Measurements from ENCODE around the gene SLC8A1.

DNA sequence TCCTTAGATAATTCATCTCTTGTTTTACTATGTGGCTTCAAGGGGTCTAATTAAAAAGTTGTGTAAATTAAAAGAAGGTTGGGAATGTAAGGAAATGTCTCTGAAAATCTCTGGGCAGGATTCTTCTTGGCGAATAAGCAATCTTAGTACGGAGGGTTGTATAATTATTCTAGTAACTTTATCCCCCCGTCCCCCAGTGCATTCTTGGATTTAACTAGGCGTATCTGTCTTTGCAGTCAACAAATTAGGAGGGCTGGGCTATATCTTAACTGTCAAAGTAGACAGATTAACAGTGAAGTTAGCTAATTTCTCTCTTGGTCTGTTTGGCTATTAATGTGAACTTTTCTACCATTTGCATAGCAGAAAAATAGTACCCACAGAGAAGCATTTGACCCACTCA lies 343.0 kb downstream of the SLC8A1 start:
- TF ChIP-seq ISL1 (CRISPR knock-in tag; IDR thresholded peaks at IDR 0.05) (no peak), ZFP3 (CRISPR knock-in tag; IDR thresholded peaks at IDR 0.05) (no peak), SNAI2 (CRISPR knock-in tag; IDR thresholded peaks at IDR 0.05) (no peak), TCF4 (CRISPR knock-in tag; IDR thresholded peaks at IDR 0.05; ENCODE audit: borderline replicate concordance) (no peak), TOX (CRISPR knock-in tag; IDR thresholded peaks at IDR 0.05; ENCODE audit: borderline replicate concordance) (no peak), ZC3H10 (CRISPR knock-in tag; IDR thresholded peaks at IDR 0.05) (no peak)
- TF ChIP-seq, protein P1, sequence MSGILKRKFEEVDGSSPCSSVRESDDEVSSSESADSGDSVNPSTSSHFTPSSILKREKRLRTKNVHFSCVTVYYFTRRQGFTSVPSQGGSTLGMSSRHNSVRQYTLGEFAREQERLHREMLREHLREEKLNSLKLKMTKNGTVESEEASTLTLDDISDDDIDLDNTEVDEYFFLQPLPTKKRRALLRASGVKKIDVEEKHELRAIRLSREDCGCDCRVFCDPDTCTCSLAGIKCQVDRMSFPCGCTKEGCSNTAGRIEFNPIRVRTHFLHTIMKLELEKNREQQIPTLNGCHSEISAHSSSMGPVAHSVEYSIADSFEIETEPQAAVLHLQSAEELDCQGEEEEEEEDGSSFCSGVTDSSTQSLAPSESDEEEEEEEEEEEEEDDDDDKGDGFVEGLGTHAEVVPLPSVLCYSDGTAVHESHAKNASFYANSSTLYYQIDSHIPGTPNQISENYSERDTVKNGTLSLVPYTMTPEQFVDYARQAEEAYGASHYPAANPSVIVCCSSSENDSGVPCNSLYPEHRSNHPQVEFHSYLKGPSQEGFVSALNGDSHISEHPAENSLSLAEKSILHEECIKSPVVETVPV (CRISPR knock-in tag; IDR thresholded peaks at IDR 0.05): no peak
- TF ChIP-seq, protein P2, sequence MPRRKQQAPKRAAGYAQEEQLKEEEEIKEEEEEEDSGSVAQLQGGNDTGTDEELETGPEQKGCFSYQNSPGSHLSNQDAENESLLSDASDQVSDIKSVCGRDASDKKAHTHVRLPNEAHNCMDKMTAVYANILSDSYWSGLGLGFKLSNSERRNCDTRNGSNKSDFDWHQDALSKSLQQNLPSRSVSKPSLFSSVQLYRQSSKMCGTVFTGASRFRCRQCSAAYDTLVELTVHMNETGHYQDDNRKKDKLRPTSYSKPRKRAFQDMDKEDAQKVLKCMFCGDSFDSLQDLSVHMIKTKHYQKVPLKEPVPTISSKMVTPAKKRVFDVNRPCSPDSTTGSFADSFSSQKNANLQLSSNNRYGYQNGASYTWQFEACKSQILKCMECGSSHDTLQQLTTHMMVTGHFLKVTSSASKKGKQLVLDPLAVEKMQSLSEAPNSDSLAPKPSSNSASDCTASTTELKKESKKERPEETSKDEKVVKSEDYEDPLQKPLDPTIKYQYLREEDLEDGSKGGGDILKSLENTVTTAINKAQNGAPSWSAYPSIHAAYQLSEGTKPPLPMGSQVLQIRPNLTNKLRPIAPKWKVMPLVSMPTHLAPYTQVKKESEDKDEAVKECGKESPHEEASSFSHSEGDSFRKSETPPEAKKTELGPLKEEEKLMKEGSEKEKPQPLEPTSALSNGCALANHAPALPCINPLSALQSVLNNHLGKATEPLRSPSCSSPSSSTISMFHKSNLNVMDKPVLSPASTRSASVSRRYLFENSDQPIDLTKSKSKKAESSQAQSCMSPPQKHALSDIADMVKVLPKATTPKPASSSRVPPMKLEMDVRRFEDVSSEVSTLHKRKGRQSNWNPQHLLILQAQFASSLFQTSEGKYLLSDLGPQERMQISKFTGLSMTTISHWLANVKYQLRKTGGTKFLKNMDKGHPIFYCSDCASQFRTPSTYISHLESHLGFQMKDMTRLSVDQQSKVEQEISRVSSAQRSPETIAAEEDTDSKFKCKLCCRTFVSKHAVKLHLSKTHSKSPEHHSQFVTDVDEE (CRISPR knock-in tag; IDR thresholded peaks at IDR 0.05): no peak

Data from SK-N-SH treated with all-trans-retinoic acid at 6 μM for 48 hours (cell line).